ENCODE results near the gene CDKN1A.

Gene CDKN1A

DNA sequence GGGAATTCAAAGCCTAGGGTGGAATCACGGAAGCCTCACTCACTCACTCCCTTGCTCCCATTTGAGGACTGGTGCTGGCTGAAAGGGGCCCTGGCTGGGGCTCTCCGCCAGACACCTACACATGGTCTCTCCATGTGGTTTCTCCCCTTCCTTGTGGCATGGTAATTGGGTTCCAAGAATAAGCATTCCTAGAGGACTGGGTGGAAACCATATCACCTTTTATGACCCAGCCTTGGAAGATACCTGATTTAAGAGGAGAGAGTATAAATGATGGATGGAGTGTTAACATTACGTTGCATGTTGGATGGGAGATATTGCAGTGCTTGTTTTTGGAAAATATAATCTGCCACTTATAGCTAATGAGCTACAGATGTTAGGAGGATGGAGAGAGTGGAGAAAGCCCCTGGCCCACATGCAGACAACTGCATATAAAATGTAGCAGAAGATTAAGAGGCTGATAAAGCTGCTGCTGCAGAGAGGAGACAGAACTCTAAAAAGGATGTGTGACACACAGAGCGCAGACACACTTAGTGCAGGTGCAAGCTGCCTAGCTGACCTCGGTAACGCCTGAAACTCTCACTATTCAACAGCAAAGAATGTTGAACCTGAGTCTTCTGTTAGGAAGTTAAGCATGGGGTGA, 23.3 kb upstream of the CDKN1A start:
- Histone ChIP-seq H3K9me3 (ENCODE audit: control insufficient read depth, low read length) (no peaks in the 10 kb centered on the region), H3K27me3 (replicated peaks; ENCODE audit: control insufficient read depth, insufficient read depth, low read length, poor library complexity, severe bottlenecking) (peaks cover 11% of the 10 kb centered on the region), H3K36me3 (ENCODE audit: control insufficient read depth, insufficient read depth, low read length) (no peaks in the 10 kb centered on the region), H3K4me1 (ENCODE audit: control insufficient read depth, insufficient read depth, low read length, poor library complexity, severe bottlenecking) (no peaks in the 10 kb centered on the region), H3K4me3 (ENCODE audit: insufficient read depth, low read depth, low read length, poor library complexity, severe bottlenecking) (no peak overlapping the region), H3K27ac (ENCODE audit: insufficient read depth, low read length, poor library complexity, severe bottlenecking) (no peak overlapping the region)
- DNase-seq, result no peak

- H3K4me1 ChIP-seq (ENCODE audit: control insufficient read depth, insufficient read depth, low read length, poor library complexity, severe bottlenecking), result no peaks in the 10 kb centered on the region
- no peaks in the 10 kb centered on the region for H3K9me3 ChIP-seq (ENCODE audit: control insufficient read depth, low read length)
- peaks cover 11% of the 10 kb centered on the region for H3K27me3 ChIP-seq (replicated peaks; ENCODE audit: control insufficient read depth, insufficient read depth, low read length, poor library complexity, severe bottlenecking)
- no peak overlapping the region for H3K27ac ChIP-seq (ENCODE audit: insufficient read depth, low read length, poor library complexity, severe bottlenecking)
- H3K36me3 ChIP-seq (ENCODE audit: control insufficient read depth, insufficient read depth, low read length), result no peaks in the 10 kb centered on the region
- no peak for DNase-seq
- H3K4me3 ChIP-seq (ENCODE audit: insufficient read depth, low read depth, low read length, poor library complexity, severe bottlenecking), result no peak overlapping the region
Observed at GRCh38 chr6:36656441-36656840, 22.1 kb upstream of the CDKN1A start.

DNA sequence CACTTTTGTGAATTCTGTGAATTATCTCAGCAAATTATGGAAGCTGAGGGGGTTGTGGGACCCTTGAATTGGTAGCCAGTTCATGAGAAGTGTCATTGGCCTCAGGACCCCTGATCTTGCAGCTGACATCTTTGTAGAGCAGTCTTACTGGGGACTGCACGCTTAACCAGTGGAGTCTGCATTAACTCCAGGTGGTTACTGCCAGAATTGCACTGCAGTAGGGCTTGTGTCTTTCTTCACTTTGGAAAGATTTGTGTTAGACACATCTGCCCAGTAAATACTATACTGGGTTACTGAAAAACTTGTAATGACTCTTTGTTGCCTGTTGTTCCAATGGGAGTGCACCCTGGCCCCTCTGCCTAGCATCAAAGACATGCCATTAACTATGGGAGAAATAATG, 21.2 kb upstream of the CDKN1A start:
- Histone ChIP-seq H3K27me3 (replicated peaks; ENCODE audit: control insufficient read depth, insufficient read depth, low read length, poor library complexity, severe bottlenecking) (peaks cover 11% of the 10 kb centered on the region), H3K4me1 (ENCODE audit: control insufficient read depth, insufficient read depth, low read length, poor library complexity, severe bottlenecking) (no peaks in the 10 kb centered on the region), H3K27ac (ENCODE audit: insufficient read depth, low read length, poor library complexity, severe bottlenecking) (no peak overlapping the region), H3K36me3 (ENCODE audit: control insufficient read depth, insufficient read depth, low read length) (no peaks in the 10 kb centered on the region), H3K4me3 (ENCODE audit: insufficient read depth, low read depth, low read length, poor library complexity, severe bottlenecking) (no peak overlapping the region), H3K9me3 (ENCODE audit: control insufficient read depth, low read length) (no peaks in the 10 kb centered on the region)
- no peak for DNase-seq

DNA sequence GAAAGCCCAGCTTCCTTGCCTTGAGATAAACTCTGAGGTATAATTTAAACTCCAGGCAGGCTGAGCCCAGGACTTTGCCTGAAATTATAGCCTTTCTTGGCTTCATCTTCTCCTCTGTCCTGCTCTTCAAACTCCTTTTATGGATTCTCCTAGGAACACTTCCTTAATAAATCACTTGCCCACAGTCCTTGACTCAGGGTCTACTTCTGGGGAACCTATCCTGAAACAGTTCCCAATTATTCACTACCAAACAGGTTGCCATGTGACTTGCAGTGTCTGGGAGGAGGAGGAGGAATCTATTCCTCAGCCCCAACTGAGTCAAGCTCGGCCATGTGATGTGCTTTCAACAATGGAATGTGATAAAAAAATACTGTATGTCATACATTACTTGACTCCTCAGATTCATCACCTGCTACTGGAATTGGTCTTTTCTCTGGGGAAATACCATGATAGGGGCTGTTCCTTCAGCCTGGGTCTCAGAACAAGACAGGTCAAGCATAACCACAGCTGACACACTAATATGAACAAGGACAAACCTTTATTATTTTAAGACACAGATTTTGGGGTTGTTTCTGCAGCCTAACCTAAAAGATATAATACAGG, 20.5 kb upstream of the CDKN1A start:
- H3K36me3 ChIP-seq (ENCODE audit: control insufficient read depth, insufficient read depth, low read length), result no peaks in the 10 kb centered on the region
- no peaks in the 10 kb centered on the region for H3K9me3 ChIP-seq (ENCODE audit: control insufficient read depth, low read length)
- no peak for DNase-seq
- H3K4me3 ChIP-seq (ENCODE audit: insufficient read depth, low read depth, low read length, poor library complexity, severe bottlenecking), result no peak overlapping the region
- peaks cover 11% of the 10 kb centered on the region for H3K27me3 ChIP-seq (replicated peaks; ENCODE audit: control insufficient read depth, insufficient read depth, low read length, poor library complexity, severe bottlenecking)
- no peaks in the 10 kb centered on the region for H3K4me1 ChIP-seq (ENCODE audit: control insufficient read depth, insufficient read depth, low read length, poor library complexity, severe bottlenecking)
- H3K27ac ChIP-seq (ENCODE audit: insufficient read depth, low read length, poor library complexity, severe bottlenecking), result no peak overlapping the region

GRCh38 chr6:36659271-36659670, 19.2 kb upstream of the CDKN1A start:
- peaks cover 11% of the 10 kb centered on the region for H3K27me3 ChIP-seq (replicated peaks; ENCODE audit: control insufficient read depth, insufficient read depth, low read length, poor library complexity, severe bottlenecking)
- H3K4me3 ChIP-seq (ENCODE audit: insufficient read depth, low read depth, low read length, poor library complexity, severe bottlenecking), result no peak overlapping the region
- no peaks in the 10 kb centered on the region for H3K4me1 ChIP-seq (ENCODE audit: control insufficient read depth, insufficient read depth, low read length, poor library complexity, severe bottlenecking)
- H3K27ac ChIP-seq (ENCODE audit: insufficient read depth, low read length, poor library complexity, severe bottlenecking), result no peak overlapping the region
- no peak for DNase-seq
- no peaks in the 10 kb centered on the region for H3K36me3 ChIP-seq (ENCODE audit: control insufficient read depth, insufficient read depth, low read length)
- no peaks in the 10 kb centered on the region for H3K9me3 ChIP-seq (ENCODE audit: control insufficient read depth, low read length)

GRCh38 chr6:36660771-36661471, 17.6 kb upstream of the CDKN1A start:
- Histone ChIP-seq H3K9me3 (ENCODE audit: control insufficient read depth, low read length) (no peaks in the 10 kb centered on the region), H3K27me3 (replicated peaks; ENCODE audit: control insufficient read depth, insufficient read depth, low read length, poor library complexity, severe bottlenecking) (peaks cover 8% of the 10 kb centered on the region), H3K4me1 (ENCODE audit: control insufficient read depth, insufficient read depth, low read length, poor library complexity, severe bottlenecking) (no peaks in the 10 kb centered on the region), H3K36me3 (ENCODE audit: control insufficient read depth, insufficient read depth, low read length) (no peaks in the 10 kb centered on the region), H3K4me3 (ENCODE audit: insufficient read depth, low read depth, low read length, poor library complexity, severe bottlenecking) (no peak overlapping the region), H3K27ac (ENCODE audit: insufficient read depth, low read length, poor library complexity, severe bottlenecking) (no peak overlapping the region)
- no peak for DNase-seq

DNA sequence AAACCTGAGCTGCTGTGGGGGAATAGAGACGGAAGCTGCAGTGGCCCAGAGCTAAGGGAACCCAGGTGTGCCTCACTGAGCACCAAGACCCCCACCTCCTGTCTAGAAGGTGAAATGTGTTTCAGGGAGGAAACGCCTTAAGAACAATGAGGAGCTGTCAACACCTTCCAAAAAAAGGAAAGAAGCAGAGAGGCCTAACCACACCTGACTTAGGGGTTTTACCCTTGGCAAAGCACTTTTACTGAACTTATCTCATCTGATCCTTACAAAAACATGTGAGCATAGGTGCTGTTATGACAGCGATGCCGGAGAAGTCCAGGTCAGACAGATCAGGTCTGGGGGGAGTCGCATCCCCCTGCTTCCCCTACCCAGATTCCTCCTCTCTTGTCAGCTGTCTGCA, 16.1 kb upstream of the CDKN1A start:
- H3K4me3 ChIP-seq (ENCODE audit: insufficient read depth, low read depth, low read length, poor library complexity, severe bottlenecking), result no peak overlapping the region
- no peaks in the 10 kb centered on the region for H3K36me3 ChIP-seq (ENCODE audit: control insufficient read depth, insufficient read depth, low read length)
- H3K27me3 ChIP-seq (replicated peaks; ENCODE audit: control insufficient read depth, insufficient read depth, low read length, poor library complexity, severe bottlenecking), result peaks cover 5% of the 10 kb centered on the region
- DNase-seq, result no peak
- no peaks in the 10 kb centered on the region for H3K4me1 ChIP-seq (ENCODE audit: control insufficient read depth, insufficient read depth, low read length, poor library complexity, severe bottlenecking)
- H3K9me3 ChIP-seq (ENCODE audit: control insufficient read depth, low read length), result no peaks in the 10 kb centered on the region
- no peak overlapping the region for H3K27ac ChIP-seq (ENCODE audit: insufficient read depth, low read length, poor library complexity, severe bottlenecking)

GRCh38 chr6:36662827-36663256, 15.7 kb upstream of the CDKN1A start:
- no peak for DNase-seq
- Histone ChIP-seq H3K4me1 (ENCODE audit: control insufficient read depth, insufficient read depth, low read length, poor library complexity, severe bottlenecking) (no peaks in the 10 kb centered on the region), H3K4me3 (ENCODE audit: insufficient read depth, low read depth, low read length, poor library complexity, severe bottlenecking) (no peak overlapping the region)

DNA sequence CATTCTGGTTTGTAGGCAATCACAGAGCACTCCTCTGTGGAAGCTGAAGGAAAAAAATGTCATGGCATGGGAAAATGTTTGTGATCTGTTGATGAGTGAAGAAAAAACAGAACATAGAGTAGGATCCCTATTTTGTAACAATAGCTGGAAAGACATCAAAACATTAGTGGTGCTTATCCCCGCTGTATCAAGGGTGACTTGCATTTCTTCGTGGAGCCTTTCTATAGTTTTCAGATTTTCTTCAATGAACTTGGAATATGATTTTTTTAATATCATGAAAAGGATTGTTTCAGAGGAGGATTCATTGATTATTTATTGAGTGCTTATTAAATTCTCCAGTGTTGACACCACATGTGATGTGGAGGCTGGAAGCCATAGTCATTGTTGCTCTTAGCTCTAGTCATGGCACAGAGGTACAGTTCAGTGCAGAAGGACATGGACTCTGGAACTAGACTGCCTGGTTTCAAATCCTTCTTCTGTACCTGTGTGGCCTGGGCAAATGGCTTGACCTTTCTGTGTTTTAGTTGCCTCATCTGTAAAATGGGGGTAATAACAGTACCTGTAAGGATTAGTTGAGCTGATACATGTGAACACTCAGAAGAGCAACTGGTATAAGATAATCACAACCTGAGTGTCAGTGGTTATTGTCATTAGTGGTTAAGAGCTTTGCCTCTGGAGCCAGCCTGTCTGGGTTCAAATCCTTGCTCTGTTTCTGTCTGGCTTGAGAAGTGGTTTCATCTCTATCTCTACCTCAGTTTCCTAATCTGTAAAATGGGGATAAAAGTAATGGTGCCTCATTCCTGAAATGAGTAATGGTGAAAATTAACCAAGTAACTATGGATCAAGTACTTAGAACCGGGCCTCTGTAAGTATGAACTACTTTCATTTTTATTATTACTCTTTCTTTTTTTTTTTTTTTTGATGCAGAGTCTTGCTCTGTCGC, 14.7 kb upstream of the CDKN1A start:
- no peaks in the 10 kb centered on the region for H3K4me1 ChIP-seq (ENCODE audit: control insufficient read depth, insufficient read depth, low read length, poor library complexity, severe bottlenecking)
- H3K9me3 ChIP-seq (ENCODE audit: control insufficient read depth, low read length), result no peaks in the 10 kb centered on the region
- peaks cover 5% of the 10 kb centered on the region for H3K27me3 ChIP-seq (replicated peaks; ENCODE audit: control insufficient read depth, insufficient read depth, low read length, poor library complexity, severe bottlenecking)
- DNase-seq, result no peak
- H3K4me3 ChIP-seq (ENCODE audit: insufficient read depth, low read depth, low read length, poor library complexity, severe bottlenecking), result no peak overlapping the region
- no peaks in the 10 kb centered on the region for H3K36me3 ChIP-seq (ENCODE audit: control insufficient read depth, insufficient read depth, low read length)
- no peak overlapping the region for H3K27ac ChIP-seq (ENCODE audit: insufficient read depth, low read length, poor library complexity, severe bottlenecking)

More at GRCh38 chr6:36662827-36663256, 15.7 kb upstream of the CDKN1A start:
- H3K36me3 ChIP-seq (ENCODE audit: control insufficient read depth, insufficient read depth, low read length), result no peaks in the 10 kb centered on the region
- H3K9me3 ChIP-seq (ENCODE audit: control insufficient read depth, low read length), result no peaks in the 10 kb centered on the region
- no peak overlapping the region for H3K27ac ChIP-seq (ENCODE audit: insufficient read depth, low read length, poor library complexity, severe bottlenecking)
- peaks cover 5% of the 10 kb centered on the region for H3K27me3 ChIP-seq (replicated peaks; ENCODE audit: control insufficient read depth, insufficient read depth, low read length, poor library complexity, severe bottlenecking)

All from effector memory CD4-positive, alpha-beta T cell (primary cell).